Measurements from ENCODE around the gene ELAVL1.

The ELAVL1 gene

DNA sequence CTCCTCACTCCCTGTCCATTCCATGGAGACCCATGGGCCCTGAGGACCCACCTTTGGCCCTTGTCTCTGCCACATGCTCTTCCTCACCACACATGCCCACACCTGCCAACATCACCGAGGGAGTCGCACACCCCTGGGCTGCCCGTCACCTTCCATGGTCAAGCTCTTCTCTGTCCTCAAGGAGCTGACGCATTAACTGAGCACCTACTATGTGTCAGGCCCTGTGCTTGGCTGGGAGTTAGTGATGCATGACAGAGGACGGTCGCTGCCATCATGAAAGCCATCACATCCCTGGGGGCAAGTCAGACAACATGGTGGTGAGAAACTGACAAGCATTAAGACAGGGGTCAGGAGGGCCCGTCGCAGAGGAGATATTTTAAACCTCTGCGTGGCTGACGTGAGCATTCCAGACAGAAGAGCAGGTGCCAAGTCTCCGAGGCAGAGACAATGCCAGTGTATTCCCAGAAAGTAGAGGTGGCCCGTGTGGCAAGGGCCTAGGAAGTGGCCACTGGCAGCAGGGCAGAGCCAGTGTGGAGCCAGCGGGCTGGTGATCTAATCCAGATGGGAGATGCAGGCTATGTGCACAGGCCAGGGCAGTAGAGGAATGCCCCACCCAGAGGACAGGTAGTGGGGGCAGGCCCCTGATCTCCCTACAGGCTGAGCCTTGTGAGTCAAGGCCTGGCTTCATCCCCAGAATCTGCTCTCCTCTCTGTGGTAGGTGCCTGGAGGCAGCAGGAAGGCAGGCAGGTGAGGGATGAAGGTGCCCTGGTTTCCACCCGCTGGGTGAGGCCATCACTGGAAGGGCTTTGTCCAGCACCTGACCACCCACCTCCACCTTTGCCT, 21.2 kb downstream of the ELAVL1 start:
- DNase-seq = no peak

DNA sequence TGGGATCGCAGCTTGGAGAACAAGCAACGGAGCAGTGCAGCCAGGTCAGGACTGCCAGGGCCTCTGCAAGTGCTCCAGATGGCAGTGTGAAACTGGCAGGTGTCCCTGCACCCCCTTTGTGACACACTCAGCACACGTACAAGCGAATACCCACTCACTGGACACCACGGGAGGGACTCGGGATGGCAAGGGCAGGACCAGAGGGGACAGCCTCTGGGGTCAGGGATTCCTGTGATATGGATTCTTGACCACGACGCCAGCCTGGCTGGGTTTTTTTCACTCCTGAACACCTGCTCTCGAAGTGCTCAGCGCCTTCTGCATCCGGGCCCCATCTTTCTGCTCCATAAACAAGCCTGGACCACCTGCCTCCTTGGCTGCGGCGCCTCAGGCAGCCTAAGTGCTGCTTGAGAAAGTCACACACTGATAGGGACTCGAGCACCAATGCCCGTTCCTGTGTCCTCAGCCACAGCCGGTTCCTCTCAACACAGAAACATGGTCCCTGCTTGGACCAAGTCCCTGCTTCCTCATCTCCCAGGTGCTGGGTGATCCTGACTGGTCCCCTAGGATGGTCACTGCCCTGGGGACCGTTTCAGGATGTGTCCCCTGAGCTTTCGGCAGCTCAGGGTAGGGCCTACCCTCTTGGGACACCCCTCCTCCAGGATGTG, 22.0 kb downstream of the ELAVL1 start:
- DNase-seq = no peak

DNA sequence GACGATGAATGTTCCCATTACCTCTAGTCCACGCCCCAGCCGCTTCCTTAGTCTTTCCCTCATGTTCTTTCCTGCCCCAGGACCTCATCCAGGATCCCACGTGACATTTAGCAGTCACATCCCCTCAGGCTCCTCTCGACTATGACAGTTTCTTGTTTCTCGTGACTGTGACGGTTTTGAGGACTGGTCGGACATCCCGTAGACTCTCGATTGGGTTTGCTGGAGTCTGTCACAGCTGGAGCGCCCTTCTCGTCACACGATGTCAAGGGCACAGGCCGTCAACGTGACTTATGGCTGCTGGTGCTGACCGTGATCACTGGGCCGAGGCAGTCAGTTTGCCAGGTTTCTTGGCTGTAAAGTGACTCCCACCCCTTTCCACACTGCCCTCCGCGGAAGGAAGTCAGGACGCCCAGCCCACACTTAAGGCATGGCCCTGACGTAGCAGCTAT, 22.8 kb downstream of the ELAVL1 start:
- DNase-seq = no peak

DNA sequence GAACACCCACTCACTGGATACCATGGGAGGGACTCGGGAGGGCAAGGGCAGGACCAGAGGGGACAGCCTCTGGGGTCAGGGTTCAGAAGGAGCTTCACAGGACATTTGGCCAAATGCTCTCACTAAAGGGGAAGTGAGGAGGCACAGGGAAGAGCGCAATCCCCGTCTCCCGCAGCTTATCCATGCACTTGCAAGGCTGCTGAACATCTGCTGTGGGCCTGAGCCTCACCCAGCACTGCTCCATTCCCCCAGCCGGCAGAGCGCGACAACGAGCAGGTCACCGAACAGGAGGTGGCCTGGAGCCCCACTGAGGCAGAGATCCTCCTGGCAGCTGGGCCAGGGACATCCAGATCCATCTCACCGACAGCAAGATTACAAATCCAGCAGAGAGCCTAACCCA, 23.3 kb downstream of the ELAVL1 start:
- no peak for DNase-seq

DNA sequence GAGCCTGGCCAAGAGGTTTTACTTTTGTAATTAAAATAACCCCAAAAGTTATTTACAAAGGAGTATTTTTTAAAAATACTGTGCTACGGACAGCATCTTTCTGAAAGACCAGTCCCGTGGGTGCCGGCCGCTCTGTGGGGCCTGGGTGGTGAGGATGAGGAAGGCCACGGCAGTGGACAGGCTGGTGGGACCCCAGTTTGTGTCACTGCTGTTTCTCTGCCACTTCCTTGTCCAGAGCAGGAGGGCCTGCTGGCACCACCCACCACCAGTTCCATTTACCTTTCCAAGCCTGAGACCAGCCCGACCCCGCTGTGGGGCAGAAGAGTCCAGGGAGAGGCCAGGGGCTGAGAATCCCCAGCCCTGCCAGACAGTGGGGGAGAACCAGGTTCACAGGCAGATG, 23.8 kb downstream of the ELAVL1 start:
- no peak for DNase-seq

DNA sequence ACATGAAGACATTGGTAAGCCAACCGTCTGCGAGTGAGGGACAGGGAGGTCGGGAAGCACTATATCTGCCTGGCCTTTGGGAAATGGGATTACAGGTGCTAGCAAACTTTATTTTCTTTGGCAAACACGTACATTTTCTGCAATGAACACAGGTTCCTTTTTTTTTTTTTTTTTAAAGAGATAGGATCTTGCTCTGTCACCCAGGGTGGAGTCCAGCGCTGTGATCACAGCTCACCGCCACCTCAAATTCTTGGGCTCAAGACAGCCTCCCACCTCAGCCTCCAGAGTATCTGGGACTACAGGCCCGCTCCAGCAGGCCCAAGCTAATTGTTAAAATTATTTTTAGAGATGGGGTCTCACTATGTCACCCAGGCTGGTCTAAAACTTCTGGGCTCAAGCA, 24.2 kb downstream of the ELAVL1 start:
- no peak for DNase-seq

DNA sequence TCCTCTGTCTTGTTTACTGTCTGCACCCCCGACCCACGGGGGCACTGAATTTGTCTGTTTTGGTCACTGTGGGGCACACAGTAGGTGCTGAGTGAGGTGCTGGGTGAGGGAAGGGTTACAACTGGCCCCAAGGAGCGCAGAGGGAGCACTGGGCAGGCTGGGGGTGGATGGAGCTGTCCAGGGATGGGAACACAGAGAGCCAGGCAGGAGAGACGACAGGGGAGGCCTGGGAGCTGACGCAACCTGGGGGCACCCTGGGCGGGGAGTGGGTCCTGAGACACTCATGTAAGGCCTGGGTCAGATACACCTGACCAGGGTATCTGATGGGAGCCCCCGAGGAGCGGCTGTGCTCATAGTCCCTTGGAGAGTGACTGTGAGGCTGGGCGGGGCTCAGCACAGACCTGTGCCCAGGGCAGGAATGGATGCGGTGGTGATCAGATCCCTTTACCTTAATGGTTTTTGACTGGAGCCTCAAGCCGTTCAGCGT, 24.8 kb downstream of the ELAVL1 start:
- DNase-seq = no peak

DNA sequence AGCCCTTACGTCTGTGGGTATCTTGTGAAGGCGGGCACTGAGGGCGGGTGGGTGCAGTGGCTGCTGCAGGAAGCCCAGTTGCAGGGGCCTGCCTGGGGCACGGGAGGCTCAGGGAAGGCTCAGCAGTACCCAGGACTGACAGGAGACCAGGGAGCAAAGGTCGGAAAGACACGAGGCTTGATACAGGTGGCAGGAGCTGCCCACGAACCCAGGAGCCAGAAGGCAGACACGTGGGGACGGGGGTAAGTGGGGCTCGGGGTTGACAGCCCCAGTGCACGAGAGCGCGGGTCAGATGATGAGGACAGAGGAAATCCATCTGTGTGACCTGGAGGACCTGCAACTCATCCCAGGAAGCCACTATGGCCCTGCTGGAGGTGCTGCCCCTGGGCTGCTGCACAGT, 25.3 kb downstream of the ELAVL1 start:
- DNase-seq = no peak

DNA sequence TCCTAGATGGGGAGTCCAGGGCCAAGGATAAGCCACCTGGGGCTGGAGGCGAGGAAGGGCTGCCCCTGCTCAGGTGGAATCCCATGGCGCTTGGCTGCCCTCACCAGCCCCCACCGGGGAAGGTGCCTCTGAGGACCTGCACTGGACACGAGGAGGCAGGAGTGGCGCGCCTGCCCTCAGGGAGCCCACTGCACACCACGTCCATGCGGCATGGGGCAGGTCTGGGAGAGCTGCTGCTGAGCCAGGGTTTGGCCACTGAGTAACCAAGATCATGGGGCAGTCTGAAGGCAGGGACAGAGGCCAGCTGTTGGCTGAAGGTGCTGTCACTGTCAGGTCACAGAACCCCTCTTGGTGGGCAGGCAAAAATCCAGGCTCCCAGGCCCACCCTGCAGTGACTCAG, 25.9 kb downstream of the ELAVL1 start:
- no peak for DNase-seq

DNA sequence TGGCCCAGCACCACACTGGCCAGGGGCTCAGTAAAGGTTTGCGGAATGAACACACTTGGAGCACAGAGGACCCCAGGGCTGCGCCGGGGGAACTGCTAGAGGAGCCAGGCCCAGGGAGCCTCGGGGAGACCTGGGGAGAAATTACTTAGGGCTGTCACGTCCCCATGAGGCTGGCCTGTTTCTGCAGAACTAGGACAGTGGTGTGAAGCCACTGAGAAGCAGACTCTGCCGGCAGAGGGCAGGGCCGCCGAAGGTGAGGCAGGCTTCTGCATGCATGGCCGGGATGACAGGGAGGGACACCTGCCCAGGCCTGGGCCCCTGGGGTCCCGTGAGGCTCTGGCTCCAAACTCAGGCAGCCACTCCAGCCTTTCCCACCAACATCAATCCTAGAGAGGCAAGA, 26.4 kb downstream of the ELAVL1 start:
- DNase-seq = no peak

DNA sequence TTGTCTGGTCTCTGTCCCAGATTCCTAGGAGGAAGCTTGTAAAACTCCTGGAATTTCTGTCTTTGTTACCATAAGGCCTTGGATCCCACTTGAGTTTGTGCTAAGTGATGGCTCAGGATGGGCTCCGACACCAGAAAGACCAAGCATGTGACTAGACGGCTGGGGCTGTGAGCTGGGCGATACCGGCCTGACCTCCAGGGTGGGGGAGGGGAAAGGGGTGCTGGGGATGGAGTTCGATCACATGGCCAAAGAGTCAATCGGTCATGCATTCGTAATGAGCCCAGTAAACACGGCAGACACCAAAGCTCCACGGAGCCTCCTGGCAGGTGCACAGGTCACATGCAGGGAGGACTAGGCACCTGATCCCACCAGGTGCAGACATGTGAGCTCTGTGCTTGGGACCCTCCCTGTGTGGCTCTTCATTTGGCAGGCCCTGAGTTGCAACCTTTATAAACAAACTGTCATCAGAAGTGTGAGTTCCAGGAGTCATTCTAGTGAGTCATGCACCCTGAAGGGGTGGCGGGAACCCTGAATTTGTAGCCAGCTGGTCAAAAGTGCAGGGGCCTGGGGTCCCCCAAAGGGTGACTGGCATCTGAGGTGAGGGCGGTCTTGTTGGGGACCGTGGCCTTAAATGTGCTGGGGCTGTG, 27.1 kb downstream of the ELAVL1 start:
- DNase-seq = no peak

DNA sequence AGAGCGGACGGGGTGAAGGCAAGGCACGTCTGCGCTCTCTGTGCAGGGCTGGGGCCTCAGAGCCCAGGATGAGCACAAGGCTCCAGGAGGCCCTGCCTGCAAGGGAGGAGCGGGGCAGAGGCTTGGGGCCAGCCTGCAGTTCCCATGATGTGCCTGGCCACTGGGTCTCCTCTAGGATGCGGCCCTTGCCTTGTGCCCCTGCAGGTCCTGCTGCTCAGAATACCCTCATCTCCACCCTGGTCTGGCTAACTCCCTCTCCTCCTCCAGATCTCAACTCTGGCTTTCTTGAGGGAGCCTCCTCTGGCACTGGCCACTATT, 27.8 kb downstream of the ELAVL1 start:
- no peak for DNase-seq

DNA sequence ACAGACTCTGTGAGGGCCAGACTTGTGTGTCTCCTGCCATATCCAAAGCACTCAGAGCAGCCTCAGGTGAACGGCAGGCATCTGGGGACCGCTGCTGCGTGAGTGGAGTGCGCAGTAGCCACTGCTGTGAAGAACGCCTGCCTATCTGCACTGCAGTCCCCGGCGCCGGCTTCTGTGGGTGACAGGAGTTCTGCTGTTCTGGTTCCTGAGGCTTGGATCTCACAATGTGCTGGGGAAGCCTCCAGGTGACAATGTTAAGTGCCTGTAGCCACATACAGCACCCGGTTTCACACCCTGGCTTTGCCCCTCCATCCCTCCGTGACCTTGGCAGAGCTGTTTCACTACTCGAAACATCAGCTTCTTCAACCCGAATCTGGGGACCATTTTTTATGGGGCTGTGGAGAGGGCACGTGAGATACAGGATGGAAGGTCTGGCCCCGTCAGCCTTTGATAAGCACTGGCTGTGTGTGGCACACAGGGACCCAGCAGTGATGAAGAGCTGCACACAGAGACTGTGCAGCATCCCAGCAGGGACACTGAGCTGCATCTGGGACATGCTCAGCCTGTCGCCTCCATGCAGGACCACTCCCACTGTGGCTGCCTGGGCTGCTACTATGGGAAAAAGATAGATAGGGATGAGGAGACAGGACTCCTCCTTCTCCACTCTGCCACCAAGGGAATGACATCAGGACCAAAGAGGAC, 28.3 kb downstream of the ELAVL1 start:
- DNase-seq = no peak

DNA sequence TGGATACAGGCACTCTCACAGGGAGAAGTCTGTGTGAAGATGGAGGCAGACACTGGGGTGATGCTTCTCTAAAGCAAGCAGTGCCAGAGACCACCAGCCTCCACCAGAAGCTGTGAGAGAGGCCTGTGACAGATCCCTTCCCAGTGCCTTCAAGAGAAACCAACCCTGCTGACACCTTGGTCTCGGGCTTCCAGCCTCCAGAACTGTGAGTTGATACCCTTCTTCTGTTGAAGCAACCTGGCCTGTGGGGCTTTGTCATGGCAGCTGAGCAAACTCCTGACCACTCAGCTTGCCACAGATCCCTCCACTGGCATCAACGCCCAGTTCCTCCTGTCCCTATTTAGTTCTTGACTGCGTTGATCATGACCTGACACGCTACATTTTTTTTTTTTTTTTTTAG, 29.0 kb downstream of the ELAVL1 start:
- no peak for DNase-seq

DNA sequence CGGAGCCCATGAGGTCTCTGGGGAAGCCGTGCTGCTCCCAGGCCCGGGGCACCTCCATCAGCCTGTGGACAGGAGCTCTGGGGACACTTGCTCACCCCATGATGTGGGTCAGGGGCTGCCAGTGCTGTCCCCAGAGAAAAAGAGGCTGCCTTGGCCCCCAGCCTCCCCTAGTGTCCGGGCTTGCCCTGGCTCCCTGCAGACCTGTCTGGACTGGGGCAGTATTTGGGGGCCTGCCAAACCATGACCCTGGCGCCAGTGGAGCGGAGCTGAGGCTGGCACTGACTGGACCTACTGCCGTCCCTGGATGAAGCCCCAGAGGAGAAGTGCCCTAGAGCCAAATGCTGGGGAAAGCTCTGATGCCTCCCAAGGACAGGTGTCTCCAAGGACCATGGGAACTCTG, 30.4 kb downstream of the ELAVL1 start:
- no peak for DNase-seq

DNA sequence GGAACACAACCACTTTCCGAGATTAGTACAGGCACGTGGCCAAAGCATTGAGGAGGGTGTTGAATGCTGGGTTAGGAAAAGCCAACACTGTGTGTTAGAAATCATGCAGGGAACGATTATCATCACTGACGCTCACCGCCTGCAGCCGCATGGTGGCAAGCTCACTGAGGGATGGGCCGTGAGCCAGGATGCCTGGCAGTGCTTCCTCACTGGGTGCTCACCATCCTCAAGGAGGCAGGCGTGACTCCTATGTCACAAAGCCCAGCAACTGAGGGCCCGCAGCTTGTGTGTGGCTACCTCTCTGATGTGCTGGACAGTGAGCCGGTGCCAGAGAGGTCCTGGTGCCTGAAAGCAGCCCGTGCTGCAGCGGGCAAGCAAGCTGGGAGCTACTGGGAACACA, 31.6 kb downstream of the ELAVL1 start:
- no peak for DNase-seq

DNA sequence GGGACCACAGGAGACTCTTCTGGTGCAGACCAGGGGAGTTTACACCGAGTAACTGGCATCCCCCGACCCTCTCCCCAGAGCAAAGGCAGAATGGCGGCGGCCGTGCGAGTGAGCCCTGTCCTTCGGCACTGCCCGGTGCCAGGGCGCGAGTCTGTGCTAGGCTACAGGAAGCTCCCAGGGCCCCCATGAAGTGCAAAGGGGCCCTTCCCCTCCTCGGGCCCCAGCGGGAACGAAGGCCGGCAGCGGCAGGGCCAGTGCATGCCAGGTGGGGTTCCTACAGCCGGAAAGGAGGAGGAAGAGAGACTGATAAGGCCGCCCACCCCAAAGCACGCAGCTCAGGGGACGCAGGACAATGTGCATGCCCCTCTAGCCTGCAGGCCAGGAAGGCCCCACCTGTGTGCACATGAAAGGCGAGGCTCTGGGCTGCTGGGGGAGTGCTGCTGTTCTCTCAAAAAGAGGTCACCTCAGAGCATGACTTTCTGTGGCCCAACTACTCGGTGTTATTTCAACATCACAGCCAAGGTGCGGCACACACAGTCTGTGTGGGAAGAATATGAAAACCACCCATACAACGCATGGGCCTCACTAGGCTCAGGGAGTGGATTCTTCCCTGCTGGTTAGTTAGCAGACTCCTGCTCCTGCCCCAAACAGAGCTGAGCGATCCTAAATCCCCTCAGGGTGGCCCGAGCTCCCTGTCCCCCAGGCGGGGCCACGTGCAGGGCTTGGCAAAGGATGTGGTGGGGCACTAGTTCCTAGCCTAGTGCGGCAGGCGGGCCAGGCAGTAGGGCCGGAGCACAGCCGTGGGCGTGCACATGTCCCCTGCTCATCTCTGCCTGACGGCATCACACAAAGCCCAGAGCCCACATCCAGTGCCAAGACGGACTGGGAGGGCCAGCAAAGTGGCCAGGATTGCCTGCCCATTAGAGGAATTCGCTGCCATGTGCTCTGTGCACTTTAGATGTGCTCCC, 33.6 kb downstream of the ELAVL1 start:
- DNase-seq = no peak

DNA sequence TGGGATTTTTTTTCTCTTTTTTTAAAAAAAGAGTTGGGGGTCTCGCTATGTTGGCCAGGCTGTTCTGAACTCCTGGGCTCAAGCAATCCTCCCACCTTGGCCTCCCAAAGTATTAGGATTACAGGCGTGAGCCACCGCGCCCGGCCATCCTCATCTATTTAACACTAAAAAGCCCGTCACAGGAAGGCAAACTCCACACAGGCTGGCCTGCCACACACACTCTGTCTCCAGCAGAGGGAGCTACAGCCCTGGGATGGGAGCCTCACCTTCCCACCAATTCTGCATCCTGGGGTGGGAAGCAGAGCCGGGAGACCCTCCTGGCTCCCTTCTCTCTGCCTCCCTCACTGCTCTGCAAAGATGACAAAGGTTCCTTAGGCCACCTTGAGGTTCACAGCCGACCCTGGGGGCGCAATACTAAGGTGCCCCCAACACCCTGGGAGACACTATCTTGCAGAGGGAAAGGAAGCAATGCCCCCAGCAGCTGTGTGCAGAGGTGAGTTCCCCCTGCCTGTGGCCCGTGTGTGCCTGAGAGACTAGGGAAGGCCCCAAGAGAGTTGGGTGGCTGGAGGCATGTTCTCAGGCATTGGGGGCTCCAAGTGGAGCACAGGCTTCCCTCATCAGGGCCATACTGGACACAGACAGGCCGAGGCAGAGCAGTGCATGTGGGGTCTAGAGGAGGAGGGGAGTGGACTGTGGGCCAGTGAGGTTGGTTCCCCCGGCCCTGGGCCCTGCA, 34.6 kb downstream of the ELAVL1 start:
- DNase-seq = no peak

DNA sequence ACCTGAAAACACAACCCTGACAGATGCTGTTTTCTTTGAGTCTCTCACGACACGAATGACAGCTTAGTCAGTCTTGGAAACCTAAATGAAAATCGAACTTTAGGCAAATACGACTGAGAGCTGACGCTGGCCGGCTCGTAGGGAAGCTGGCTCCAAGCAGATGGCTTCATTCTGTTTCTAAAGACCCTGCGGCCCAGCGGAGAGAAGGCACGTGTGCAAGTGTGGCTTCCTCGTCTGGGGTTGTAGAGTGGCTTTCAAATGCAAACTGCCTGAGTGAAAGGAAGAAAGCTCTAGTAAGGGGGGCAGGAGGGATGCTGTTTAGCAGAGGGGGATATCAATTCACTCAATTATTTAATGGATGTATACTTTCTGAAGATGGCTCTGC, 35.9 kb downstream of the ELAVL1 start:
- DNase-seq = no peak

DNA sequence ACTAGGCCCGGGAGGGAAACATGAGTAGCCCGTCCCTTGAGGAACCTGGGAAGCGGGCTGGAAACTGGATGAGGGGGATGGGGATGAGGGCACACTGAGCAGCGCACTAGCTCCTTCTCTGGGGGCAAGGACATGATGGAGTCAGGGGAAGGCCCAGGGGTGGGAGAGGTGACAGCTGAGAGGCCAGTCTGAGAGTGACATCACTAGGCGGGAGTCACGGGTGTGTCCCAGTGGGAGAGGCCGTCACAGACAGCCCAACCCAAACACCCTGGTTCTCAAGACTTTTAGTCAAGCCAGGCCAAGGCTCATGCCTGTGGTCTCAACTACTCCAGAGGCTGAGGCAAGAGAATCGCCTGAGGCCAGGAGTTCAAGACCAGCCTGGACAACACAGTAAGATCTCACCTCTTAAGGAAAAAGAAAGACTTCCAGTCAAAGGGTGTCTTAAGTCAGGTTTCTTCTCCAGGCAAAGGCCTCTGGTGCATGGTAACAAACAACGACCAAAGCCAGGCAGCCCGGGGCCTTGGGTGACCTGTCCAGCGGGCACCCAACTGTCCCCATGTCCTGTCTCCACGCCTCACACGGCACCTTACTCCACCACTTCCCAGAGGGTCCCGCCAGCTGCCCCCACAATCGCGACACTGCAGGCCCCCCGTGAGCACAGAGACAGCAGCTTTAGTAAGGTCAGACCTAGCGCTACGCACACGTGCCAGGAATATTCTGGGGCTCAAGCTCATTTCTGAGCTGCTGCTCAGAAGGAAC, 36.5 kb downstream of the ELAVL1 start:
- DNase-seq = no peak
